GM18508 (cell line): ENCODE results near the gene STPG3.
"Not testable (repeated sequence)": the region's sequence is repeated elsewhere in the genome, so short reads cannot be mapped to it uniquely, and the experiment has no call there.

Experiments
- ATAC-seq: cut with Tn5 transposase; IDR thresholded peaks from one replicate; pipeline ENCODE4 v1.9.1; 2021; ENCODE audit warnings: moderate number of reproducible peaks; ENCODE audit not compliant: insufficient read depth, unreplicated experiment

The STPG3 gene

DNA sequence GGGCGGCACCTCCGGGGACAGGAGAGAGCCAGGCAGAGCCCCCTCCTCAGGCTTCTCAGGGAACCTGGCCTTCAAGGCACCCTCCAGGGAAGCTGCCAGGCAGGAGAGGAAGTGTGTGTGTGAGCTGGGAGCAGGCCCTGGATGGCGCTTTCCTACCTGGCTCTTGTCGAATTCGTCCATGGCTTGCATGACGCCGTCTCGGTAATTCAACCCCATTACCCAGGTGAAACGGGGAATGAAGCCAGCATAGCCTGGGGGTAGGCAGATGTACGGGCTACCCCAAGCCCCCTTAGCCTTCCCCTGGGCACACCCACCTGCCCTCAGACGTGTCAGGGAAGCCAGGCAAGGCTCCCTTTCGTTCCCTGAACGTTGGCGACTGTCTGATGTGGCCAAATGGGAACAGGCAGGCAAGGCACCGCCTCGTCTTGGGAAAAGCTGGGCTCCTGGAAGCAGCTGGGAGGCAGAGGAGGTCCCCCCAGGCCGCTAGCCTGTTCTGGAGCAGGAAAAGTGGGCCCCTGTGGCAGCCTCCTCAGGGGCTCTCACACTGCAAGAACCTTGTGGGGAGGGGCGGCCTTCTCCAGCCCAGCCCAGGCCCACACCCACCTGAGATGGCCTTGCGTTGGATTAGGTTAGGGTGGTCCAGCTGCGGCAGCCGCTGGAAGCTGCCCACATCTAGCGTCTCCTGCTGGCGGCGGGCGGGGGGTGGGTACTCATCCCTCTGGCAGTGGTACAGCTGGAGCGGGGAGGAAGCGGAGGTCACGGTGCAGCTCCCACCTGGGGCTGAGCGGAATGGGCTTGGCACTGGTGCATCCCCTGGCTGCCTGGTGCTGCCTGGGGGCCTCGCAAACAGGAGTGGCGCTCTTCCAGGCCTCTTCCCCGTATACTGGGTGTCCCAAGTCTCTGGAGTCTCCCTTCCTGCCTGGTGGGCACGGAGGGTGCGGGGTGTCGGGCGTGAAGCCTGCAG, 6.3 kb upstream of the STPG3 start:
- ATAC-seq: no peak

DNA sequence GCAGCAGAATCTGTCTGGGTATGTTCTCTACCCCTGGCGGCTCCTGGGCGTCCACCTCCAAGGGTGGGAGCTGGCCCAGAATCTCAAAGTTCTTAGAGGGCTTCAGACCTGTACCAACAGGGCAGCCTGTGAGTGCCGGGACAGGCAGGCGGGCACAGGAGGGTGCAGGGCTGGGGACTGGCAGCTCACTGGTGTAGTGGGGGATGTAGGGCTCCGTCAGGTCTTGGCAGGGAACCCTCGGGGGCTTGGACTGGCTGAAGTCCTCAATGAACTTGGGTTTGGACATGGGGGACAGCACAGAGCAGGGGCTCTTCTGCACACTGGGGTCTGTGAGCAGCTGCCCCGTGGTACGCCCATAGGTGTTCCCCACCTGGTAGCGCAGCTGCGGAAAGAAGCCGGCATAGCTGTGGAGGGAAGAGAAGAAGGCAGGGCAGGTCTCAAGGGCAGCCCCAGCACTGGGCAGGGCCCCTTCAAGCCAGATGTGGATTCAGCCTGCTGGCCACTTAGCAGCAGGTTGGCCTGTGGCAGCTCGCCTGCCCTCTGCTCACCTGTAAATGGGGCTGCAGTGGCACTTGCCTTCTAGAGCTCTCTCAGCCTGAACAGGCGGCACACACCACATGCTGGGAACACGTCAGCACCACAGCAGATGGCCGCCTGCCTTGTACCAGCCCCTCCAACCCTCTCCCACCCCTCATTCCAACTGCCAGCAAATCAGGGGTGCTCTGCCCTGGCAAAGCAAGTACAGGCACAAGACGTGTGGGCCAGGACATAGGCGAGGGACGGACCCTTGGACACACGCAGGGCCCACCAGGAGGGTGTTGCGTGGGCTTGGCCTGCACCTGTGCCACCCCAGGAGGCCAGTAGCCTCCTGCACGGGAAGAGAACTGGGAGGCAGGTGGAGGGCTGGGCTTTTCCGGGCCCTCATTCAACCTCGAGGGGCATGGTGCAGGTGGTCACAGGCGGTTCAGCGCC, 5.3 kb upstream of the STPG3 start:
- no peak for ATAC-seq

DNA sequence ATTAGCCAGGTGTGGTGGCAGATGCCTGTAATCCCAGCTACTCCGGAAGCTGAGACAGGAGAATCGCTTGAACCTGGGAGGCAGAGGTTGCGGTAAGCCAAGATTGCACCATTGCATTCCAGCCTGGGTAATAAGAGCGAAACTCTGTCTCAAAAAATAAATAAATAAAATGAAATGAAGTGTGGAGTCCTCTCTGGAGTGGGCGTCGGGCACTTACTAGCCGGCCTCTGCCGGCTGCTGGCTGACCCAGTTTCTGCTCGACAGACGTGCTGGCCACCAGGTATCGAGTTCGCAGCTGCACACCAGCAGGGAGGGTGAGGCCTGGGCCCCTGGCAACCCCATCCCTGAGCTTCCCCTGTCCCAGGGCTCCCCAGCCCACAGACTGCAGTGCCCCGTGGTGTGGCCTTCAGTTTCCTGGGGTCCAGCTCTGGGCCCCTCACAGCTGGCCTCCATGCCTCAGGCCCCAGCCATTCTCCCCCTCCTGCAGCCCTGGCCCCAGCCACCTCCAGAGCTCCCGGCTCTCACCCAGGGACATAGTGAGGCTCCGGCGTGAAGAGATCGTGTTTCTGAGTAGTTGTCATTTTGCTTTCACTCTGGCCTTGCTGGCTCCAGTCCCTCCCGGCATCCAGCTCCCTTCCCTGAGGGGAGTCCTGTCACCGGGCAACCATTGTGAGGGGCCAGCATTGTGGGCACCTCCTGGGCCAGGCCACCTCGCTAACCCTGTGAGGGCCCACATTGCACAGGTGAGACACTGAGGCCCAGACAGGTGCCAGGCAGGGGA, 3.8 kb upstream of the STPG3 start:
- no peak for ATAC-seq

DNA sequence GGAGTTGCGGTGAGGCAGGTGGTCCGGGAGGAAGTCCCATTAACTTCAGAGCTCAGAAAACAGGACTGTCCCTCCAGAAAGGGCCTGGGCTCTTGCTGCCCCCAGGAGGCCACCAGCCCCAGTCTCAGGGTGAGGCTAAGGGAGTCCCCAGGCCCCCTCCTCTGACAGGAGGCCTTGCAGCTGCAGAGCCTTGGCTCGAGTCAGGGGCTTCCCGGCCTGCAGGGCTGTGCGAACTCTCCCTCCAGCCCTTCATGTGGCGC, 3.2 kb upstream of the STPG3 start:
- no peak for ATAC-seq

DNA sequence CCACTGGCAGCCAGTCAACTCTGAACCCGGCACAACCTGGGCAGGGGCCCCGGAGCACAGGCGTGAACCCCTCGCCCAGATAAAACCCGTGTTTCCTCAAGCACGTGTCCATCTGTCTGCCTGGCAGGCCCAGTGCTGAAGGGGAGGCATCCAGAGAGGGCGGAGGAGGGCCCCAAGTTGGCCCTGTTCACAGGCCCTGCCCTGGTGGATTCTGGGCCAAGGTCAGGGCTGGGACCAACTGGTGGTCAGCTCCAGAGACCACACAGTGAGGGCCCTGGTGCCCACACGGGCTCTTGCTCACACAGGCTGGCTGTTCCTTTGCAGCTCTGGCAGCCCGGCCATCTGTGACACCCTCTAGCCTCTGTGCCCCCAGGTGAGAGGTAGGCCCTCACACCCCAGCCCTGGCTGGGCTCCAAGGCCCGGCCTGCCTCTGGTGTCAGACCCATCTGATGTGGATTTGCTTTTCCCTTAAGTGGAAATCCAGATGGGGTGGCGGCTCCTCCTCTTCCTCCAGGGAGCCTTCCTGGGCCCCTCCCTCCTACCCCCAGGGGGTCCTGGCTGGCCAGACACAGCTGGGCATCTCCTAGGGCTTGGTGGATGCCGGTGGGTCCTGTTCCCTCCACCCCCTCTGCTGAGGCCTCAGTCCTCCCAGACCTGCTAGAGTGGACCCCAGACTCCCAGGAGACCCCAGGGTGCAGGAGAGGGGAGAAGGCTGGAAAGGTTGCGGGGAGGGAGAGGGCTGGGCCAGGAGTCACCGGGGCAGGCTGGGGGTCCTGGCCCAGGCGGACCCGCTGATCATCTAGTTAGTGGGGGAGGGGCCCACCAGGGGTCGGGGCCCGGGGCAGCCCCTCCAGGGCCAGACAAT, 525 bp upstream of the STPG3 start:
- ATAC-seq: no peak

DNA sequence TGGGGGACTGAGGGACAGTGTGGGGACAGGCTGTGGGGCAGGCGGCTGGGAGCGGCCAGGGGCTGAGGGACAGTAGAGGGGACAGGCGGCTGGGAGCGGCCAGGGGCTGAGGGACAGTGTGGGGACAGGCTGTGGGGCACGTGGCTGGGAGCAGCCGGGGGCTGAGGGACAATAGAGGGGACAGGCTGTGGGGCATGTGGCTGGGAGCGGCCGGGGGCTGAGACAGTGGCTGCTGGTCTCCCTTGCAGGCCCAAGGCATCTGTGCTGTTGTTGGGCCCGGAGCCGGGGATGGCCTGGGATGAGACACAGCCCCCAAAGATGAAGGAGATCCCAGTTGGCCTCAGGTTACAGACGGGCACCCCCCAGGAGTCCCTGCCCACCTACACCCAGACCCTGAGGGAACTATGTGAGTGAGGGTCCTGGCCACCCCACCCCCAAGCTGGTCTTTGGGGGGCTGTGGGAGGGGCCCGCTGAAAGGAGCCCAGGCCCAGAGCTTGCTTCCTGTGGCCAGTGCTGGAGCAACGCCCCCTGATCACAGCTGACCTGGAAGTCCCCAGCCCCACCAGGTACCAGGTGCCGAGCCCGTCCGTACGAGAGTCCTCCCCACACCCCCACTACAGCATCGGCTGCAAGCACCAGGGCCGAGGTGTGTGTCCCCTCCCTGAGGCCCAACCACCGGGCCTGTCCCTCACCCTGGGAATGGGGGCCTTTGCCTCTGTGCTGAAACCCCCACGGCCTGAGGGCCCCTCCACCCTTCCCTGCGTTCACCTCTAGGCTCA, 593 bp downstream of the STPG3 start:
- no peak for ATAC-seq

DNA sequence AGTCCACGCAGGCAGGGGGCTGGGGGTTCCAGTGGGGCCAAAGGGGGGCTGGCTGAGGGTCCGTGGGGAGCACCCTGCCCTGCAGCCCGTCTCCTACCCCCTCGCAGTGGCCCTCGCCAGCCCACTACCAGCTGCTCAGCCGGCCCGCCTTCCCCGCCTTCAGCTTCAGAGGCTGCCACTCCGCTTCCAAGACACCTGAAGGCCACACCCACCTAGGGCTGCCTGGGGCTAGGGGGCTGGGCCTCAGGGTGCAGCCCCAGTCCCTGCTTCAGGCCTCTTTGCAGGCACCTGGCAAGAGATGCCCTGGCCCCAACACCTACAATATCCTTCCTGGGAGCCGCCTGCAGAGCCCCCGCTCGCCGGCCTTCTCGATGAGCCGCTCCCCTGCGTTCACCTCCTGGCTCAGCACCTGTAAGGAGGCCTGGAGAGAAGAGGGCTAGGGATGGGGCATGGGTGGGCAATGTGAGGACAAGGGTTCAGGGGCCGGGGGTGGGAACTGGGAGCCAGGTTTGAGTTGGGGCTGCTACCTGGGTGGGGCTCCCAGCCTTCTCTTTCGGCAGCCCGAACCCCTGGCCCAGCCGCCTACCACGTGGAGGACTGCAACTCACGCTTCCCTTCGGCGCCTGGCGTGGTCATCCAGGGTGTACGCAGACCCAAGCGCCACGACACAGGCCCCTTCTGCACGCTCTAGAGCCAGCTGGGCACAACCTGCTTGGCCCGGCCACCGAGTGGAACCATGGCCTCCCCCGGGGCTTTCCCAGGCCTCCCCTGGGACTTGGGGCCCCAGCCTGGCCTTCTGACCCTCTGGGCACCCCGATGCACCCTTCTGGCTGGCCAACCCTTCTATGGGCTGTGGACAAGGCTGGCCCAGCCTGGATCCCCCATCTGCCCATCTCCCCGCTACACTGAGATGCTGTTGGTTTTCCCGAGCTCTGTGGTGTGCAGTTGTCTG, 1.7 kb downstream of the STPG3 start:
- ATAC-seq: no peak

DNA sequence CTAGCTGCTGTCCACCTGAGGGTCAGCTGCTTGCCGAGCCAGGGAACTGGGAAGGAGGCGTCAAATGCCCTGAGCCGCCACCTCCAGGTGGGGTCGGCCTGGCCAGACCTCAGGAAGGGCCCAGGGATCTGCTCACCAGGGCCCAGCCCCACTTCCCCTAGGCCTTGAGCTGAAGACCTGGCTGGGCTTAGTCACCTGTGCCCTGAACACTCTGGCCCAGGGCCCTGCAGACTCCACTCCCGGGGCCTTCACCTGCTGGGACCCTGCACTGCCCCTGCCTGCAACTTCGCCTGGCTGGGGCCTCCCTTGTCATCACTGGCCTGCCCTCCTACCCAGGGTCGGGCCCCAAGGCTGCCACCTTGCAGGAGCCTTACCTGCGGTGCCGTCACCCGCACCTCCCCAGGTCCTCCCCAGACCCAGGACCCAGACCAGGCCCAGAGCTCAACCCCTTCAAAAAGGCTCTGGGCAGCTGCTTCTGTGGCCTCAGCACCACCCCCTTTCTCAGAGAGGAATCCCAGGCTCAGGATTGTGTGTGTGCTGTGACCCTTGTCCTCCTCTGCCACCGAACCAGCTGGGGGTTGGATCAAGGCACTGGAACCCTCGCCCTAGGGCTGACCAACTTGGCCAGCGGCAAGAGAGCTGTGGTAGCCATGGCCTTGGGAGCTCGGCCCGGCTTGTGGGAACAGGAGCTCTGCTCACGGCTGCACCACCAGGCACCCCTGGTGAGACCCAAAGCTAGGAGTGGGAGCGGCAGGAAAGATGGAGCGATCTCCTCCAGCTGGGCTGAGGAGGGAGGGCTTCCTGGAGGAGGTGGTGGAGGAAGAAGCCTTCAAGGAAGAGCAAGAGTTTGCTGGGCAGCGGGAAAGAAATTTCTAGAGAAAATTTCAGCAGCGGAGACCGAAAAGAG, 2.9 kb downstream of the STPG3 start:
- ATAC-seq: no peak

DNA sequence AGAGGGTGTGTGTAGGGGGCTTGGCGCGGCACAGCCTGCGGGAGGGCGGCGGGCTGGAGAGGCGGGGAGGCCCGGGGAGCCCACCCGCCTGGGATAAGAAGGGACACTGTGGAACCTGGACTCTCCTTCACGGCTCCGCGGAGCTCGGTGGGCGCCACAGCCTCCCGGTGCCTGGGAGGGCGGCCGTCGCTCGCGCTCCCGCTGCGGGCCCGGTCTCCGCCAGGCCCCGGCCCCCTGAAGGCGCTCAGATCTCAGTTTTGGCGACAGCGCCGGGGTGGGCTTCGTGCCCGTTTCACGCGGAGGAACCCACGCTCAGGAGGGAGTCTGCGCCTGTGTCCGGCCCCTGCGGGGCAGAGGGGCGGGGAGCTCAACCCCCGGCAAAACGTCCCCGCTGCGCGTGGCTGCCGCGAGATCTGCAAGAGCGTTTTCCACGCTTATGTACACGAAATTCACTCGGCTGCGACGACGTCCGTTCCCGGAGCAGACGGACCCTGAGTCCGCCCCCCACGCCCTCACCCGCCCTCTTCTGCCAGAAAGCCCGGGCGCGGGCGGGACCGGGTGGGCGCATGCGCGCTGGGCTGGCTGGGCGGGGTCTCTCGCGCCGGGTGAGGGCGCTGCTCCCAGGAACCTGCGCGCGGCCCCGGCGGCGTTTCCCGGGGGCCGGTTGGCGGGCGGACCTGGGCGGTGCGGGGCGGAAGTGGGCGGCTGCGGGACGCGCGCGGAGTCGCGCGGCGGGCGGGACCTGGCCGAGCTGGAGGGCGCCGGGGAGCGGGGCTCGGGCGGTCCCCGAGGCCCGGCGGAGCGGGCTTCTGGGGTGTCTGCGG, 3.8 kb downstream of the STPG3 start, which contains the start of gene NELFB:
NELFB (plus strand) TSS at position 704 of the 824 bp plus-strand sequence.
- no peak for ATAC-seq

DNA sequence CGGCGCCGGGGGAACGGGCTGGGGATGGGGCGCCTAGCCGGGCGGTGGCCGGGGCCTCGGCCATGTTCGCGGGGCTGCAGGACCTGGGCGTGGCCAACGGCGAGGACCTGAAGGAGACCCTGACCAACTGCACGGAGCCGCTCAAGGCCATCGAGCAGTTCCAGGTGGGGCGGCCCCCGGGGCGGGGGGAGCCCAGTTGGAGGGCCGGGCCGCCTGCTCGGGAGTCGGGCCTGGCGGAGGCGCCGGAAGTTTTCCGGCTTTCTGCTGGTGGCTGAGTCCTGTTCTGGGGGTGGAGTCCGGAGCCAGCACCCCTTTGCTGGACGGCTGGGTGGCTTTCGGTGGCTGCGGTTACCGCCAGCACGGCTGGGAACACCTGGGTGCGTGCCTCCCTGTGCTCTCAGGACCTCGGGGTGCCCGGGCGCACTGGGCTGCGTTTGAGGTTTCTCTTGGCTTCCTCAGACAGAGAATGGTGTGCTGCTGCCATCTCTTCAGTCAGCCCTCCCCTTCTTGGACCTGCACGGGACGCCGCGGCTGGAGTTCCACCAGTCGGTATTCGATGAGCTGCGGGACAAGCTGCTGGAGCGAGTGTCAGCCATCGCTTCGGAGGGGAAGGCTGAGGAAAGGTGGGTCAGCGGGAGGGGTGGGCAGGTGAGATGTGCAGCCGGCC, 4.5 kb downstream of the STPG3 start:
- ATAC-seq: no peak

DNA sequence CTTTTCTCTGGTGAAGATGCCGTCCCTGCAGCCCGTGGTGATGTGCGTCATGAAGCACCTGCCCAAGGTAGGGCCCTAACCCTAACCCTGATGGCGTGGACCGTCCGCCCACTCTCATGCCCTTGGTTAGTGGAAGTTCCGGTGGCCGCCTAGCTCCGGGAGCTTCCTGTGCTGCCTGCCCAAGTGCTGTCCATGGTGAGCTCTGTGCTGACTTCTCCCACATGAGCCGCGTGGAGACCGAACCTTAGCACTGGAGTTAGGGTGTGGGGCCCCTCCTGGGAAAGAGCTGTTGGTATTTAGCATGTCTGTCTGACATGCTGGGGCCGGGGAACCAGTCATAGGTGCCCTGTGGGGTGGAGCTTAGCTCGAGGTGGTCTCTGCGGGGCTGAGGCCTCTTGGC, 5.3 kb downstream of the STPG3 start:
- no peak for ATAC-seq

DNA sequence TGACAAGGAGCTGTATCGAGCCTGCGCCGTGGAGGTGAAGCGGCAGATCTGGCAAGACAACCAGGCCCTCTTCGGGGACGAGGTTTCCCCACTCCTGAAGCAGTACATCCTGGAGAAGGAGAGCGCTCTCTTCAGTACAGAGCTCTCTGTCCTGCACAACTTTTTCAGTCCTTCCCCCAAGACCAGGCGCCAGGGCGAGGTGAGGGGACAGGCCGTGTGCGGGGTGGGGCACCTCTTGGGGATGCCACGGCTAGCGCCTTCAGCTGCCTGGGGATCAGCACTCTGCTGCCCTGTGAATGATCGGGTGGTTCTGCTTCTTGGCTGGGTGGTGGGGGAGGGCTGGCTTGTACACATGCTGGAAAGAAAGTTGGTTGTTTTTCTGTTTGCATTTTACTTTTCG, 5.8 kb downstream of the STPG3 start:
- ATAC-seq: no peak

DNA sequence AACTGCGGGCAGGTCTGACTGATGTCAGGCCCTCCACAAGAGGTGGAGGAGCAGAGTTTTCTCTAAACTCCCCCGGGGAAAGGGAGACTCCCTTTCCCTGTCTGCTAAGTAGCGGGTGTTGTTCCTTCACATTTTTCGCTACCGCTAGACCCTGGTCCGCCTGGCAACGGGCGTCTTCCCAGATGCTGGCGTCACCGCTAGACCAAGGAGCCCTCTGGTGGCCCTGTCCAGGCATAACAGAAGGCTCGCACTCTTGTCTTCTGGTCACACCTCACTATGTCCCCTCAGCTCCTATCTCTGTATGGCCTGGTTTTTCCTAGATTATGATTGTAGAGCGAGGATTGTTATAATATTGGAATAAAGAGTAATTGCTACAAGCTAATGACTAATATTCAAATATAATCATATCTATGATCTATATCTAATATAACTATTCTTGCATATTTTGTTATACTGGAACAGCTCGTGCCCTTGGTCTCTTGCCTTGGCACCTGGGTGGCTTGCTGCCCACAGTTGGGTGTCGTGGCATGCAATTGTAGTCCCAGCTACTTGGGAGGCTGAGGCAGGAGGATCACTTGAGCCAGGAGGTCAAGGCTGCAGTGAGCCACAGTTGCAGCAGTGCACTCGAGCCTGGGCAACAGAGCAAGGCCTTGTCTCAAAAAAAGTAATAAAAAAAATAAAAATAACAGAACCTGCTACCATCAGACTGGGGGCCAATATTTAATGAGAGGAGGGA, 11.3 kb downstream of the STPG3 start:
- not testable (repeated sequence) for ATAC-seq

DNA sequence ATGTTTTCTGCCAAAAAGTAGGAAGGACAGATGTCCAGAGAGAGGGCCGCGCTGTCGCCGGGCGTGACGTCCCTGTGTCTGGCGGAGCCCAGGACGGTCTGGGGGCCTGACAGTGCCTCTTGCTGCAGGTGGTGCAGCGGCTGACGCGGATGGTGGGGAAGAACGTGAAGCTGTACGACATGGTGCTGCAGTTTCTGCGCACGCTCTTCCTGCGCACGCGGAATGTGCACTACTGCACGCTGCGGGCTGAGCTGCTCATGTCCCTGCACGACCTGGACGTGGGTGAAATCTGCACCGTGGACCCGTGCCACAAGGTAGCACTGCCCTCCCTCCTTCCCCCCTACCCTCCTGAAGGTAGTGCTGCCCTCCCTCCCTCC, 11.8 kb downstream of the STPG3 start:
- ATAC-seq: no peak

DNA sequence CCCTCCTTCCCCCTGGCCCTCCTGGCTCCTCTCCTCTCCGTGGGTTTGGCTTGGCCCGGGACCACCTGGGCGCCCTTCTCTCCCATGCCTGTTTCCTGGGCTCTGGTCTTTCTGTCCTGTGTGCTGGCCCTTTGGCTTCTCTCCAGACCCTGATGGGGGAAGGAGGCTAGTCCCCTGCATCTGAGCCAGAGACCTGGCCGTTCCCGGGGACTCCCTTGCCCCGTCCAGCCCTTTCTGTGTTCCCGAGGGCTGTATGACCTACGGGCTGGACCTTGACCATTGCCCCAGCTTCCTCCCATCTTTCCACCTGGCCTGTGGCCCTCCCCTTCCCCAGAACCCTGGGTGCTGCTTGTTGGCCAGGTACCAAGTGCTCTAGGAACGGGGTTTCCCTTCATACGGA, 12.4 kb downstream of the STPG3 start:
- no peak for ATAC-seq
